Dendritic cell treated with granulocyte-macrophage colony-stimulating factor and Interleukin-4, amounts not matched to agents 40 ng/mL and 50 ng/mL, for 4 days (primary cell): ENCODE data around the gene TLE2.

Experiments
- H3K27ac Mint-ChIP-seq: one replicate; pipeline ENCODE4 v1.8.0; 2022; ENCODE audit warnings: mild to moderate bottlenecking, mixed read lengths
- H3K27me3 Mint-ChIP-seq: one replicate; pipeline ENCODE4 v1.8.0; 2022; ENCODE audit warnings: mild to moderate bottlenecking, mixed read lengths
- H3K36me3 Mint-ChIP-seq: one replicate; pipeline ENCODE4 v1.8.0; 2022; ENCODE audit warnings: low read depth, mixed read lengths
- H3K4me1 Mint-ChIP-seq: one replicate; pipeline ENCODE4 v1.8.0; 2022; ENCODE audit warnings: low read depth, mixed read lengths
- H3K4me3 Mint-ChIP-seq: one replicate; pipeline ENCODE4 v1.8.0; 2022; ENCODE audit warnings: mild to moderate bottlenecking, moderate library complexity, mixed read lengths
- H3K9me3 Mint-ChIP-seq: one replicate; pipeline ENCODE4 v1.8.0; 2022; ENCODE audit warnings: mixed read lengths
- intact Hi-C: fragments of 100-400 bp; cut with micrococcal nuclease; formaldehyde crosslinking; loops from one replicate; pipeline ENCODE4 v1.15.0; 2022

The TLE2 gene

GRCh38 chr19:3029065-3029923, at the start of gene TLE2:
Gene TLE2 (minus strand): TSS chr19:3029280. CDS start chr19:3028904, 376 bp downstream.
- Mint-ChIP-seq H3K4me1 (peaks cover 1% of the 10 kb centered on the region), H3K9me3 (no peaks in the 10 kb centered on the region), H3K27me3 (peaks cover 92% of the 10 kb centered on the region), H3K27ac (no peak within 1 kb of the TSS), H3K36me3 (no peaks in the 10 kb centered on the region), H3K4me3 (peak within 1 kb of the TSS; percentile 61)
- intact Hi-C loops = no loop called here

GRCh38 chr19:3075605-3076431, 46.7 kb upstream of the TLE2 start:
- intact Hi-C loops = loop anchor here (2.0 kb wide), 1 partner anchor 29 kb away; no protein-coding TSS in a partner anchor
- Mint-ChIP-seq H3K9me3 (no peaks in the 10 kb centered on the region), H3K4me3 (no peak overlapping the region), H3K27ac (no peak overlapping the region), H3K36me3 (no peaks in the 10 kb centered on the region), H3K4me1 (peaks cover 18% of the 10 kb centered on the region), H3K27me3 (peaks cover 32% of the 10 kb centered on the region)

GRCh38 chr19:3073931-3074595, 45.0 kb upstream of the TLE2 start:
- H3K27me3 Mint-ChIP-seq = peaks cover 30% of the 10 kb centered on the region
- intact Hi-C loops = no loop called here
- H3K36me3 Mint-ChIP-seq = no peaks in the 10 kb centered on the region
- no peak overlapping the region for H3K27ac Mint-ChIP-seq
- no peak overlapping the region for H3K4me3 Mint-ChIP-seq
- no peaks in the 10 kb centered on the region for H3K9me3 Mint-ChIP-seq
- H3K4me1 Mint-ChIP-seq = peaks cover 18% of the 10 kb centered on the region

- Mint-ChIP-seq H3K9me3 (no peaks in the 10 kb centered on the region), H3K36me3 (no peaks in the 10 kb centered on the region), H3K27ac (no peak overlapping the region), H3K27me3 (peaks cover 34% of the 10 kb centered on the region), H3K4me3 (no peak overlapping the region), H3K4me1 (peaks cover 18% of the 10 kb centered on the region)
- intact Hi-C loops = no loop called here
Observed at GRCh38 chr19:3073159-3073563, 44.1 kb upstream of the TLE2 start.

- H3K9me3 Mint-ChIP-seq = no peaks in the 10 kb centered on the region
- peaks cover 18% of the 10 kb centered on the region for H3K4me1 Mint-ChIP-seq
- no peak overlapping the region for H3K27ac Mint-ChIP-seq
- no peak overlapping the region for H3K4me3 Mint-ChIP-seq
- intact Hi-C loops = no loop called here
- peaks cover 40% of the 10 kb centered on the region for H3K27me3 Mint-ChIP-seq
- no peaks in the 10 kb centered on the region for H3K36me3 Mint-ChIP-seq
Observed at GRCh38 chr19:3071768-3072167, 42.7 kb upstream of the TLE2 start.

- intact Hi-C loops = no loop called here
Observed at GRCh38 chr19:3068071-3068470, 39.0 kb upstream of the TLE2 start.

GRCh38 chr19:3067563-3067962, 38.5 kb upstream of the TLE2 start:
- intact Hi-C loops = no loop called here
- peaks cover 6% of the 10 kb centered on the region for H3K36me3 Mint-ChIP-seq
- H3K9me3 Mint-ChIP-seq = no peaks in the 10 kb centered on the region
- no peak overlapping the region for H3K27ac Mint-ChIP-seq
- H3K27me3 Mint-ChIP-seq = peaks cover 26% of the 10 kb centered on the region
- H3K4me3 Mint-ChIP-seq = no peak overlapping the region
- peaks cover 12% of the 10 kb centered on the region for H3K4me1 Mint-ChIP-seq

More at GRCh38 chr19:3068071-3068470, 39.0 kb upstream of the TLE2 start:
- H3K4me1 Mint-ChIP-seq = peaks cover 12% of the 10 kb centered on the region
- H3K4me3 Mint-ChIP-seq = no peak overlapping the region
- H3K27ac Mint-ChIP-seq = no peak overlapping the region
- peaks cover 27% of the 10 kb centered on the region for H3K27me3 Mint-ChIP-seq
- peaks cover under 1% of the 10 kb centered on the region for H3K36me3 Mint-ChIP-seq
- H3K9me3 Mint-ChIP-seq = no peaks in the 10 kb centered on the region

GRCh38 chr19:3066482-3067049, 37.5 kb upstream of the TLE2 start:
- Mint-ChIP-seq H3K27me3 (peaks cover 26% of the 10 kb centered on the region), H3K27ac (no peak overlapping the region), H3K36me3 (peaks cover 9% of the 10 kb centered on the region), H3K4me1 (peaks cover 12% of the 10 kb centered on the region), H3K9me3 (no peaks in the 10 kb centered on the region), H3K4me3 (no peak overlapping the region)
- intact Hi-C loops = no loop called here

- Mint-ChIP-seq H3K4me3 (no peak overlapping the region), H3K4me1 (peaks cover 16% of the 10 kb centered on the region), H3K36me3 (peaks cover 11% of the 10 kb centered on the region), H3K27ac (no peak overlapping the region), H3K9me3 (no peaks in the 10 kb centered on the region), H3K27me3 (peaks cover 26% of the 10 kb centered on the region)
- intact Hi-C loops = no loop called here
Observed at GRCh38 chr19:3065675-3066357, 36.7 kb upstream of the TLE2 start.

GRCh38 chr19:3064011-3064330, 34.9 kb upstream of the TLE2 start:
- peaks cover 25% of the 10 kb centered on the region for H3K4me1 Mint-ChIP-seq
- no peak overlapping the region for H3K4me3 Mint-ChIP-seq
- intact Hi-C loops = no loop called here
- H3K27ac Mint-ChIP-seq = peak overlapping the region; percentile 98
- no peaks in the 10 kb centered on the region for H3K9me3 Mint-ChIP-seq
- H3K27me3 Mint-ChIP-seq = peaks cover 23% of the 10 kb centered on the region
- H3K36me3 Mint-ChIP-seq = peaks cover 29% of the 10 kb centered on the region

- peak within 1 kb of the TSS; percentile 98 for H3K27ac Mint-ChIP-seq
- H3K27me3 Mint-ChIP-seq = peaks cover 10% of the 10 kb centered on the region
- peaks cover 45% of the 10 kb centered on the region for H3K36me3 Mint-ChIP-seq
- intact Hi-C loops = no loop called here
- H3K4me1 Mint-ChIP-seq = peaks cover 40% of the 10 kb centered on the region
- H3K9me3 Mint-ChIP-seq = no peaks in the 10 kb centered on the region
- peak within 1 kb of the TSS; percentile 94 for H3K4me3 Mint-ChIP-seq
Observed at GRCh38 chr19:3062165-3063105, 33.4 kb upstream of the TLE2 start, which contains the start of gene TLE5. Gene TLE5 (minus strand): TSS chr19:3062495. CDS start chr19:3062200, 295 bp downstream.
